ENCODE data around the gene NCKAP5.
"Not testable (repeated sequence)": the region's sequence is repeated elsewhere in the genome, so short reads cannot be mapped to it uniquely, and the experiment has no call there.

The NCKAP5 gene

DNA sequence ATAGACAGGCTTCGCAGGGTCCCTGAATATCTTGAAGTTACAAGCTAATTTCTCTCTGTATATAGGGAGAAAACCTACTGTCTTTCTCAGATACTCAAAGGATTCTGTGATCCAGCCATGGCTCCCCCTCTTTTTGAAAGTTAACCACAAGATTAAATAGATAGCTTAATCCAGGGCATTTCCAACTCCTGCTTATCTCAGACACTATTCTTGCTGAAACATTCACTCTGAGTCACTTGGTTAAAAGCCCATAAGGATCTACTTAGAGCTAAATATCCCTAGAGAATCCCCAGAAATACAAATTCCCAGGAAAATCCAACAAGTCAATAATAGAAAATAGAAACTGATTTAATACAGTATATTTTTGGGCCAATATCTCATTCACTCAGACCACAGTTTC lies 719.1 kb downstream of the NCKAP5 start:
- no peak for DNase-seq

GRCh38 chr2:132845339-132845738 lies 722.9 kb downstream of the NCKAP5 start:
- DNase-seq: no peak

- DNase-seq: no peak
Observed at GRCh38 chr2:132844585-132844984, 723.7 kb downstream of the NCKAP5 start.

GRCh38 chr2:132837769-132838168 lies 730.5 kb downstream of the NCKAP5 start:
- no peak for DNase-seq

GRCh38 chr2:132830321-132830827 lies 737.9 kb downstream of the NCKAP5 start:
- DNase-seq: no peak

- DNase-seq: no peak
Observed at GRCh38 chr2:132825601-132826000, 742.7 kb downstream of the NCKAP5 start.

DNA sequence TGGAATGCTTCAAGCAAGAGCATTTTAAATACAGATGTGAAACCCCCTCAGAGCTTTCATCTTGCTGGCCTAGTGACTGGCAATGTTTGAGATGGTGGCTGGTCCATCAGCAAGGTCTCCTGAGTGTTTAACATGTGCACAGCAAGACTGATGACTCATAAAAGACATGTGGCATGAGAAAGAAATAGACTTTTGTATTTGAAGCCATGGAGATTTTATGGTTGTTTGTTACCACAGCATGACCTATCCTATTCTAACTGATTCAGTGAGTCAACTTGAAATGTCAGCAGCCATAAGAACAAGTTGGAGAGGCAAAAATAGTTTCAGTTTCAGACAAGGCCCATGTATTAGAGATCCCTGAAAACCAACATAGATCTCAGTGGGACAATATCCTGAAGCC lies 743.5 kb downstream of the NCKAP5 start:
- peak; percentile 27 for DNase-seq

- no peak for DNase-seq
Observed at GRCh38 chr2:132816234-132816633, 752.0 kb downstream of the NCKAP5 start.

DNA sequence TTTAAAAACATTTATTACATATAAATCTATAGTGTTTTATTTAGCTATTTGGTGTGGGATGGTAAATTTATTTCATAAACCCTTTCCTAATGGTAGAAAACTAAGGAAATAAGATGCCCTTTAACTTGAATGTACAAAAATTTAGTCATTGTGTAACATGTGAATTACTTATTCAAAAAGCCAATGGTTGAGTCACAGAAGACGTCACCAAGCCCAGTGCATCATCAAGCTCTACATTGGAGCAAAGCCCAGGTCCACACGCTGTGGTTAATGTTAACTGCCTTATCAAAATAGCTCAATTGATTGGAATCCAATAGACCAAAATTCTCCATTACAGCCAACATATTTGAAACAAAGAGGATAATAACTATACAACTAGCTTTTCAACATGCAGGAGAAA lies 752.7 kb downstream of the NCKAP5 start:
- DNase-seq: no peak

- no peak for DNase-seq
Observed at GRCh38 chr2:132814651-132815050, 753.6 kb downstream of the NCKAP5 start.

GRCh38 chr2:132813422-132813821 lies 754.8 kb downstream of the NCKAP5 start:
- no peak for DNase-seq

DNA sequence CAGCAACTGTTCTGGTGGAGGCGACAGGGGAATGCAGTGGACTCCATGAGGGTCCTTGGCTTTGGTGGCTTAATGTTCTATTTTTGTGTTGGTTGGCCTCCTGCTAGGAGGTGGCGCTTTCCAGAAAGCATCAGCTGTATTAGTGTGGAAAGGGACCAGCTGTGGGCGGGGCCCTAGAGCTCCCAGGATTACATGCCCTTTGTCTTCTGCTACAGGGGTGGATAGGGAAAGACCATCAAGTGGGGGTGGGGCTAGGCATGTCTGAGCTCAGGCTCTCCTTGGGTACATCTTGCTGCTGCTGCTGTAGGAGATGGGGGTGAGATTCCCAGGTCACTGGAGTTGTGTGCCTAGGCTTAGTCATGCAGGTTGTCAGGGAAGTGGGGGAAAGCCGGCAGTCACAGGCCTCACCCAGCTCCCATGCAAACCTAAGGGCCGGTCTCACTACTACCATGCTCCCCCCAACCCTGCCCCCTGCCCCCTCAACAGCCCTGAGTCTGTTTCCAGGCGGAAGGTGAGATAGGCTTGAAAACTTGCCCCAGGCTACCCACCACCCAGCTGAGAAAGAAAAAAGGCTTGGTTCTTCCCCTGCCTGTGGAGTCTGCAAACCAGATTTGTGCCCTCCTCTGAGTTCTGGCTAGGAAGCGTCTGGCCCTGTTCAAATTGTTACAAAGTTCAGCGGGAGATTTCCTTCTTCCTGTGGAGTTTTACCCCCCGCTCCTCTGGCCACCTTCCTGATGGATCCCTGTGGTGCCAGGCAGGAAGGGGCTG lies 756.9 kb downstream of the NCKAP5 start:
- DNase-seq: no peak

DNA sequence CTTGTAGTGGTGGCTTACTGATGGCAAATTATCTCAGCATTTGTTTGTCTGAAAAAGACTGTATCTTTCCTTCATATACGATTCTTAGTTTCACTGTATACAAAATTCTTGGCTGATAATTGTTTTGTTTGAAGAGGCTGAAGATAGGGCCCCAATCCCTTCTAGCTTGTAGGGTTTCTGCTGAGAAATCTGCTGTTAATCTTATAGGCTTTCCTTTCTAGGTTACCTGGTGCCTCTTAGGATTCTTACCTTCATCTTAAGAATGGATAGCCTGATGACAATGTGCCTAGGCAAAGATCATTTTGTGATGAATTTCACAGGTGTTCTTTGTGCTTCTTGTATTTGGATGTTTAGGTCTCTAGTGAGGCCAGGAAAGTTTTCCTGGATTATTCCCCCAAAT lies 758.3 kb downstream of the NCKAP5 start:
- DNase-seq: not testable (repeated sequence)

DNA sequence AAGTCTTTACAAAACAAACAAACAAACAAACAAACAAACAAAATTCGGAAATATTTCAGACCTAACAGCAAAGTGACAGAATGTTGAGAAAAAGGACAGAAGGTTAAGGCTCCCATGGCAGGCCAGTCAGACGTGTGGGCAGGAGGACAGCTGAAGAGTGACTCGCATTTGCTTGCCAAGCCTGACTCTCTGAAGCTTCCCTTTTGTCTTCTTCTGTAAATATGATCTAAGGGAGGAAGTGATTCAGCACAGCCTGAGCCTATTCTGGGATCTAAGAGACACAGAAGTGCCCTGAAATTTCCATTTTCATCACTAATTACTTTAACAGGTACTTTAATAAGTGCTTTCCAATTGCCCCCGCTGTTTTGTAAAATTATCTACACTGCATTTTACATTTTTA lies 764.2 kb downstream of the NCKAP5 start:
- DNase-seq: peak; percentile 79

GRCh38 chr2:132798341-132798740 lies 769.9 kb downstream of the NCKAP5 start:
- DNase-seq: no peak

DNA sequence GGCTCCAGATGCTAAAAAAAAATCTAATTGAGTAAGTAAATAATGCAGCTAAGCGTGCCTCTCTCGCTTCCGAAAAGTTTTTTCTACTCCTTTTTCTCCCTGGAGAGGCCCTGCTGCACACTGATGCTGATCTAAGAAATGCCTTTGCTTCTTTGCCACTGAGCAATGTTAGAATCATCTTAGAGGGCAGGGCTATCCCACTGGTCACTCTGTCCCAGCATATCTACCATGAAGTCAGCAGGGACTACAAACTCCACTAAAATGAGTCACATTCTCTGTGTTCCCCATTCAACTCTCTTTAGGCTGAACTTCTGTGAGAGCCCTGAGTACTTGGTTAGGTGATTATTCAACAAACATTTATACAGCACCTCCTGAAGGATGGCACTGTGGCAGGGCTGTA lies 770.7 kb downstream of the NCKAP5 start:
- no peak for DNase-seq

DNA sequence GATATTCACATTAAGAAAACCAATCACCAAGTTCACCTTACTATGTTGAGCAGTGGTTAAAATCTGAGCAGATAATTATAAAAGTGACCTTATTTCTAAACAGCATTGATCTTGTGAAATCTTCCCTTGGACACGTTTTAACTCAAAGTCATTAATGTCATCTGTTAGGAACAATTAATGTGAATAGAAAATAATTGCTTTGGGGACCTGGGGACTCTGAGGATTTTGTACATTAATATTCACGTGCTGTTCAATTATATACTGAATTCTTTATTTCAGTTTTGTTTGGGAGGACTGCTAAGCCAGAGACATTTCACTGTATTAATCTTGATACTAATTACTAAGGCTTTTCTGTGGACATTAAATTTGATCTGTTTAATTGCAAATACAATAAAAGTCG lies 771.2 kb downstream of the NCKAP5 start:
- no peak for DNase-seq

GRCh38 chr2:132795220-132795619 lies 773.0 kb downstream of the NCKAP5 start:
- DNase-seq: no peak

DNA sequence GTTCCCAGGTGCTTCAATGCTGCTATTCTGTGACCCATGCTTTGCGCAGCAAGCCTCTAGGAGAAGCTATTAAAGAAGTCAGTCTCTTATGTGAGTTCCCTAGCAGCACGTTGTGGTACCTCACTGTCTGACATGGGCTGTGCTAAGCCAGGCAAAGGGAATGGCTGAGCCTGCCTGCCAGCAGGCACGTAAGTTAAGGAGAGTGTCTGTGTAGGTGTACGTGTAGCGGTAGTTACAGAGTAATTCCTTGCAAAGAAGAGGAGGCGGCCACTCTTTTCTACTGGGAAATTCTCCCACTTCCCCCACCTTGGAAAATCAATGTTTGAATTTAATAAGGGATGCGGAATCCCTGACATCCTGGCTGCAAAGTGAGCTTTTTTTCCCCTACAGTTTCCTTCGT lies 774.7 kb downstream of the NCKAP5 start:
- no peak for DNase-seq

- no peak for DNase-seq
Observed at GRCh38 chr2:132790207-132790785, 778.0 kb downstream of the NCKAP5 start.

DNA sequence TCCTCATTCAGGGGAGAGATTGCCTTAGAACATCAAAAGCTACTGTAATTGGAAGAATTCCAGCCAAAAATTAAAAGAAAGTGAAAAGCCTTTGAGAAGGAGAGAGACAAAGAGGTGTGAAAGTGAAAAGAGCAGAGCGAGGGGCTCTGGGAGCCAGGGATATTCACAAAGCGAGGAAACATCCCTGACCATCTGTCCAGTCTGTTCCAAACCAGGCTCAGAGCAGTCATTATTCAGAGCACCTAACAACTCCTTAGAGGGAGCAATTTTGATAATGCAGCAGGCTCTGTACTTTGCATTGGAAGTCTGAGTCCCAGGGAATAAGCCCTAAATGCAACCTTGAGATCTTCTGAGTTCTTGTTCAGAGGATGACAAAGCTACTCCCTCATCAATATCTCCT lies 779.2 kb downstream of the NCKAP5 start:
- DNase-seq: no peak

DNA sequence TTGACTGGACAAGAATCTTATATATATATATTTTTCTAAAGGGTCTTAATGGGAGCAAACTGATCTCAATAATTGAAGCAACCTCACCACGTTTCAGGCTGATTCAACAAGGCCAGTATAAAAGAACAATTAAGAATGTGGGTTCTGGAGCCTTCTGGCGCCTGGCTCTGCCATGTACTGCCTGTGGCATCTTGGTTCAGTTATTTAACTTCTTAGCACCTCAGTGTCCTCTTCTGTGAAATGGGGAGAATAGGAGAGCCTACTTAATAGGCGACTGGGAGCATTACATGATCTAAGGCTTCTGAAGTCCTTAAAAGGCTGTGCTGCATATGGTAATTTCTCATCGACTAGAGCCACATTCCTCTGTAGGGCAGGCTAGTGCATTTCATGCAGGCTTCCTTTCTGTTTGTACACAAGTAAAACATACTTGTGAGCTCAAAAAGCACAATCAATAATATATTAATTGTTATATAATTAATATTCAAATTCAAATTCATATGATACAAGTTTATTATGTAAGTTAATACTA lies 779.9 kb downstream of the NCKAP5 start:
- no peak for DNase-seq

DNA sequence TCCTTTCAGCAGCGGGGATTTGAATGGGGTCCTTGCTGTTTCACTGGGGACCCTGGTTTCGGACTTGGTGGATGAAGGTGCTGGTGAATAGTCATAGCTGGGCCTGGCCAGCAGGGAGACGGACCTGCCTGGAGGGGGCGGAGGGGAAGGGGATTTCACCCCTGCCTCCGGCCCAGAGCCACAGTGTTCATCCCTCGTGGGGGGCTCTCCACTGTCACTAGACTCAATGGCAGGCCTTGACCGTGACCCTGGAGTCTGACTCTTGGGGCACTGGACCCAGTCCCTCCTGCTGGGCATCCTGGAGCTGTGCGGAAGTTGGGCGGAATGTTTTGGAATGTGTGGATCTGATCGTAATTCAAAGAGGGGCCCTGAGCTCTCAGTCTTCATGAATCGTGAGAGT lies 784.4 kb downstream of the NCKAP5 start:
- DNase-seq: no peak

- no peak for DNase-seq
Observed at GRCh38 chr2:132782176-132782783, 786.0 kb downstream of the NCKAP5 start.
